GM21526 (cell line): ENCODE data around the gene SLC37A1.
"Not testable (repeated sequence)": the region's sequence is repeated elsewhere in the genome, so short reads cannot be mapped to it uniquely, and the experiment has no call there.

Experiments used
- ATAC-seq: cut with Tn5 transposase; IDR thresholded peaks from one replicate; pipeline ENCODE4 v1.9.1; 2021; ENCODE audit warnings: moderate library complexity; ENCODE audit not compliant: unreplicated experiment, low FRiP score

SLC37A1 gene

GRCh38 chr21:42611852-42612251 is 98.2 kb downstream of the SLC37A1 start:
- ATAC-seq: no peak

DNA sequence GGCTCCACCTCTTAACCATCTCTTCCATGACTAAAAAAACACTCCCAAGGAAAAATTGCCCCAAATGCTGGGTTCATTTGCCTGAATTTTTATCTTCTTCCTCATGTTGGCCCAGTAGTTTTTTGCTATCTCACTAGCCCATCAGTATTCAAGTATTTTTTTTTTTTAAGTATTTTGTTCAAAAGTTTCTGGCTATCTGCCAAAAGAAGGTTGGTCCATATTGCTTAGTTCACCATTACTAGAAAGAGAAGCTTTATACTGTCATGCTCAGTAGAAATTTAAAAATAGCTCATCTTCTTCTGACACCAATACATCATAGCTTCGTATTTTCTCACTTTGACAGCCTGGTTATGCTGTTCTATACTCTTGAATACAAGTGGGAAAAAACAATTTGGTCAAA is 98.7 kb downstream of the SLC37A1 start:
- ATAC-seq: no peak

DNA sequence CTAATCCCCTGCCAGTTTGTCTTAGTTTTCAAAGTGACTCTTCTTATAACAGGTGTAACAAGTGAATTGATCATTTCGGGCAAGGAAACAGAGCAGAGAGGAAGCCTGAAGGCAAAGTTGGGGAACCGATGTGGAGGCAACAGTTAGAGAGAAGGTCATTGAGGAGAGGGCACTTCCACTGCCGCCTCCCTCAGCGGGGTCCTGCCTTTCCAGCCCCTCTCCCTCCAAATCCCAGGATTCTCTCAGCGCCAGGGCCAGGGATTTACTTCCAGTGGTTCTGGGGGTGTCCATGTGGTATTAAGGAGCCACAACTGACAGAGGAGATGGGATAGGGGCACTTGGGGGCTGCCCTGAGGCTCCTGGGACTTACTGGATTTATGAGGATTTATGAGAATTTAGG is 100.1 kb downstream of the SLC37A1 start:
- no peak for ATAC-seq

DNA sequence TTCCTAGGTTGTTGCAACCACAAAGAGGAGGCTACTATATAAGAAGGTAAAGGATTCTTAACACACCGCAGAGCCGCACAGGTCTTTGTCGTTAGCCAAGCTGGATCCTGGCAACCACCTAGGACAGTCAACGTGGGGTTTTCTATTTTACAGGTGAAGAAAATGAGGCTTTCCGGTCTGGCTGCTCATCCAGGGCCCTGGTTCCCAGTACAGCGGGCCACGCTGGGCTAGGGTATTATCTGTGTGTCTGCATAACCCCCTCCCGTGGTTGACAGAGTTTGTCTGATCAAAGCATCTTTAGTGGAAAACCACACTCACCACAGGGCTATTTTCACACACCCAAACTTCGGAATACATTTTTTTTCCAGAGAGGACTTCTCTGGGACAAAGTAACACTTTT is 100.7 kb downstream of the SLC37A1 start:
- ATAC-seq: no peak

DNA sequence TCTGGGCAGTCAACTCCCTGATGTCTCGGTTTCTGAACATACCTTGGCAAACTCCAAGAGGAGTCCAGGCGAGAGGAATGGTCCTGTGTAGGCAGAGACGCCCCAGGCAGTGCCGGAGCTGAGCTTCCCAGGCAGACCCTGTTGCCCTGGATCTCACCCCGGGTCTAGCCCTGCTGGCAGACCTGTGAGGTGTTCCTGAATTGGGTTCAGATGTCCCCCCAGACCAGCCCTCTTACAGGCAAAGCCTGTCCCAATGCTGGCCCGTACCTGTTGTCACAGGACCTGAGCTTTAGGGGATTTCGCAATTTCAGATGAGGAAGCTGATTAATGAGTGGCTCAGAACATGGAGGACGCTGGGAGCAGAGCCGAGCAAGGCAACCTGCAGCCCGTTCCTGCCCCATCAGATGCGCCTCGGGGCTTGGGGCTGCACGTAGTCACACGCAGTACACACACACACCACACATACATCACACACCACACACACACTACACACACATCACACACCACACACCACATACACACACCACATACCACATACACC is 101.2 kb downstream of the SLC37A1 start:
- no peak for ATAC-seq

- ATAC-seq: not testable (repeated sequence)
Measured at GRCh38 chr21:42615377-42615776, 101.7 kb downstream of the SLC37A1 start.

GRCh38 chr21:42615924-42616323 is 102.3 kb downstream of the SLC37A1 start:
- ATAC-seq: no peak

DNA sequence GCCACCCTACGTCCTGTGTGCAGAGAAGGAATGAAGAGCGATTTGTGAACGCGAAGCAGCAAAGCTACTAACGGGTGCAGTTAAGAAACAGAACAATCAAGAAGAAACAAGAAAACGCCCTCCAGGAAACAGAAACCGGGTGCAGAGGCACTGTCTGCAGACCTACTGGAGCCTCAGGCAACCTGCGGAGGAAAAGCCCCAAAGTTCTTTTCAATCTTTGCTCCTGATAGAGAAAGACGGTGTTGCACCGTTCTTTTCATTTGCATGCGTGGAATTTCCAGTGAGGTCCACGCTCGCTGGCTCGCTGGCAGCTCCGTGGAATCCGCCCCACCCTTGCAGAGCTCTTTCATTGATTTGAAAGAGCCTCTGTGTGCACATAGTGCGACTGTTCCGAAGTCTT is 102.8 kb downstream of the SLC37A1 start:
- no peak for ATAC-seq

- no peak for ATAC-seq
Measured at GRCh38 chr21:42616941-42617340, 103.3 kb downstream of the SLC37A1 start.

- ATAC-seq: no peak
Measured at GRCh38 chr21:42617486-42617885, 103.8 kb downstream of the SLC37A1 start.

- ATAC-seq: no peak
Measured at GRCh38 chr21:42618707-42619102, 105.1 kb downstream of the SLC37A1 start.

DNA sequence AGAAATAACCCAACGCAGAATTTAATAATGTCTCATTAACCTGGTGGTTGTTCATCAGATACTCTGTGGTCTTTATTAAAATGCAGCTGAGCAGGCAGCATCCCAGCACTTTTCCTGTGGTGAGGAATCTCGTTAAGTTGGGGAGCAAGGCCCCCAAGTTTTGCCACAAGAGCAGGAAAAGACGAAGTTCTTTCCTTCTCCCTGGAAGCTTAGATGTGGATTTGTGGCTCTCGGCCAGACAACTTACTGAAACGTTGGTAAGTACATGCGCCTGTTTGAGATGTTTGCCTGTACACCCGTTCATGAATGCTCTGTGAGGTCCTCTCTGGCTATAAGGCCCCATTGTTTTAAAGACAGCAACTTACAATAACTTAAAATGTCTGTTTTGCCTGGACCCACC is 105.5 kb downstream of the SLC37A1 start:
- no peak for ATAC-seq

- ATAC-seq: no peak
Measured at GRCh38 chr21:42619841-42620240, 106.2 kb downstream of the SLC37A1 start.

- no peak for ATAC-seq
Measured at GRCh38 chr21:42621166-42621818, 107.6 kb downstream of the SLC37A1 start.

- ATAC-seq: no peak
Measured at GRCh38 chr21:42621819-42622177, 108.1 kb downstream of the SLC37A1 start.

- ATAC-seq: no peak
Measured at GRCh38 chr21:42622284-42622683, 108.6 kb downstream of the SLC37A1 start.

DNA sequence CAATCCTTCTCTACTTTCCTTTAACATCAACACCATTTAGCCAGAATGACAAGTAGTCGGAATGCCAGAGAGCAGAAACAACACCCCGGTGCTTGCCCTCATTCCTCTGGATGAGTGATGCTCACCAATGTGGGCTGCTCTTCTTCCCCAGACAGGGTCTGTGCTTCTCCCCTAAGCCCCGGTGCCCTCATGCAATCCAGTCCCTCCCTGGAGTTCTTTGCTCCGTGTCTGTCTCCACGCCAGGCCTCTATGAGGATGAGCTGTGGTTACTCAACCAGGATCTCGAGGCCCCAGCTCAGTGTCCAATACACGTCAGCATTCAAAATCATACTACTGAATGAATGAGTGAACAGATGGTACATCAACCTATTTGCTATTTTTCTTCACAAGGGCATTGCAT is 110.0 kb downstream of the SLC37A1 start:
- ATAC-seq: no peak

- ATAC-seq: no peak
Measured at GRCh38 chr21:42624095-42624790, 110.6 kb downstream of the SLC37A1 start.

DNA sequence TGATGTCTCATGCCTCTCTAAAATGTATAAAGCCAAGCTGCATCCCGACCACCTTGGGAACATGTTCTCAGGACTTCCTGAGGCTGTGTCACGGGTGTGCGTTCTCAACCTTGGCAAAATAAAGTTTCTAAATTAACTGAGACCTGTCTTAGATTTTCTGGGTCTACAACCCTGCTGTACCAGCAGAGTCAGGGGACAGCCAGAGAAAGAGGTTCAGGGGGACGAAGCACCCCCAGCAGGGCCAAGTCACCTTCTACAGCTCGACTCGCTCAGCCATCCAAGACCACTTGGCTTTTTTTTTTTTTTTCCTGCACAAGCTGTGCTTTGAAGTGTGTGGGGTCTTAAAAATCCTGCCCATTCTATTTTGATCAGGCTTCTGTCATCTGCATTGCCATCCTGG is 111.3 kb downstream of the SLC37A1 start:
- no peak for ATAC-seq

DNA sequence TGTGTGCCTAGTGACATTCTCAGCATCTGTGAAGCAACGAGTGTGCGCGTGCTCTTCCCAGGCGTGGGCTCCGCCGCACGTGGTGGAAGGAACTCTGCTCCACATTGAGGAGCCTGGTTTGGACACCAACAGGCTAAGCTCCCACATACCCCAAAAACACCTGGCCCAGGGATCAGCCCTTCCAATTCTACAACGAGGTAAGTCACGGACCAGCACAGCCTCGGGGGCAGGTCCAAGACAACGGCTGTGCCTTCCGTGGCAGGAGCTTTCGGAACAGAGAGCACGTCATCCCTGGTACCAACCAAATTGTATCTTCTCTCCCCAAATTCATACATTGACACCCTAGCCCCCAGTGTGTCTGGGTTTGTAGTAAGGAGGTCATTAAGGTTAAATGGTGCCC is 112.5 kb downstream of the SLC37A1 start:
- ATAC-seq: no peak

DNA sequence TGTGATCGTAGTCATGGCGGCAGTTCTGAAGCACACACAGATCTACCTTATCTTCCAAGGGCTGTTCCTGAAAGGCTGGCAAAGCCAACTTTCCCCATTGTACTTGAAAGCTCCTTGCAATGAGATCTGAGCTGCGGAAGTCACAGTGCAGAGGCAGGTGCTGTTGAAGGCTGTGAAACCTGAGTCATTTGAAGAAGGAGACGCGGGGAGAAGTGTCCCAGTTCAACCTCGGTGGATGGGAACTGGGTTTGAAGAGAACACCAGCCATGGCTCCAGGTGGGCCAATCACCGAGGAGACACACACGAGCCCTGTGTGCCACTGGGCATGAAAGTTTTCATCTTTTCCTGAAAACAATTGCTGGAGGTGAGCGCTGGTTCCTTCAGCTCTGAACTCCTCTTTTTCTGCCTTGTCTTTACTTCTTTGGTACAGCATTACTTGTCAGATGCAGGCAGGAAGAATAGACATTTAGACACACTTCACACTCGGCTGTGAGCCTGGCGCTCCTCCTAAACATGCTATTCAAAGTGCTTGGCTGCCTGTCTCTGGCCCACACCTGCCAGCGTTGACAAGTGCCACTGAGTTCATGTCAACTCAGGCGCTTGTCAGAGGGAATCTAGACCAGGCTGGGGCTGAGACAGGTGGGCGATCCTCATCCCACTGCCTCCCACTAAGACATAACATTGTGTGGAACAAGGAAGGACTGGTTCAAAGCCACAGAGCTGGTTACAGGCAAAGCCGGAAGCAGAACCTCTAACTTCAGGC is 114.1 kb downstream of the SLC37A1 start:
- no peak for ATAC-seq
